IPS DF 6.9 (cell line): ENCODE data around the gene TAGLN3.
"Not testable (repeated sequence)": the region's sequence is repeated elsewhere in the genome, so short reads cannot be mapped to it uniquely, and the experiment has no call there.

Experiments
- DNase-seq: peaks from one replicate; pipeline ENCODE4 v3.0.0-alpha.2; 2013; ENCODE audit warnings: low read depth, low spot score
- H3K27ac ChIP-seq: one replicate; pipeline ENCODE4 v1.5.1; 2013; ENCODE audit warnings: low read length, control low read depth
- H3K27me3 ChIP-seq: 2 replicates; pipeline ENCODE4 v1.6.1; 2013; ENCODE audit warnings: mild to moderate bottlenecking, low read length; ENCODE audit not compliant: control insufficient read depth, insufficient read depth
- H3K36me3 ChIP-seq: 2 replicates; pipeline ENCODE4 v1.6.1; 2013; ENCODE audit warnings: low read length; ENCODE audit not compliant: control insufficient read depth, insufficient read depth
- H3K4me1 ChIP-seq: 2 replicates; pipeline ENCODE4 v1.6.1; 2013; ENCODE audit warnings: low read length; ENCODE audit not compliant: control insufficient read depth, insufficient read depth
- H3K4me3 ChIP-seq: 2 replicates; pipeline ENCODE4 v1.5.1; 2013; ENCODE audit warnings: mild to moderate bottlenecking, low read length
- H3K9me3 ChIP-seq: 2 replicates; pipeline ENCODE4 v1.6.1; 2013; ENCODE audit warnings: low read length, inconsistent platforms; ENCODE audit not compliant: control insufficient read depth, insufficient read depth
- WGBS: extraction: QIAGEN DNeasy Blood & Tissue Kit; methylation state at CpG from one replicate; pipeline ENCODE4 v1.1.7; 2013; ENCODE audit warnings: mixed read lengths, missing lambda C conversion rate; ENCODE audit not compliant: insufficient read length, insufficient coverage; 5-methylcytosine and 5-hydroxymethylcytosine counted together

The TAGLN3 gene

DNA sequence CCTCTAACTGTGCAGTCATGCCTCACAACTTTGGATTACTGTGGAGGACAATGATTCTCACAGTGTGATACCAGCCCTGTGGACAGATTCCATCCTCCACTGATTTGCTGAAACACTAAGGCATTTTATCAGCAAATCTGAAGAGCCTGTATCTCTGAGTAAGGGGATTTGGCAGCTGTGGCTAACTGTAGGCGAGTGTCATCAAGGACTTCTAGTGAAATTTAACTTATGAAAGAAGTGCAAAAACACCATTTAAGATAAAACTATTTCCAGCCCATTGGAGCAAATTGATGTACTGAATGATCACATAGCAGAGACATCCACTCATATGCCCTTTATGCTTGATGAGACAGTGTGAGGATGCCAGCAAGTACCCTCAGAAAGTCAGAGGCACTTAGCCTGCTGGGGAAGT is 22.0 kb downstream of the TAGLN3 start:
- Histone ChIP-seq H3K4me3 (no peak overlapping the region), H3K27me3 (no peaks in the 10 kb centered on the region), H3K9me3 (no peaks in the 10 kb centered on the region), H3K27ac (no peak overlapping the region), H3K4me1 (no peaks in the 10 kb centered on the region), H3K36me3 (no peaks in the 10 kb centered on the region)
- WGBS = no CpG with 5 or more reads among the region's 1 CpG
- DNase-seq = no peak

DNA sequence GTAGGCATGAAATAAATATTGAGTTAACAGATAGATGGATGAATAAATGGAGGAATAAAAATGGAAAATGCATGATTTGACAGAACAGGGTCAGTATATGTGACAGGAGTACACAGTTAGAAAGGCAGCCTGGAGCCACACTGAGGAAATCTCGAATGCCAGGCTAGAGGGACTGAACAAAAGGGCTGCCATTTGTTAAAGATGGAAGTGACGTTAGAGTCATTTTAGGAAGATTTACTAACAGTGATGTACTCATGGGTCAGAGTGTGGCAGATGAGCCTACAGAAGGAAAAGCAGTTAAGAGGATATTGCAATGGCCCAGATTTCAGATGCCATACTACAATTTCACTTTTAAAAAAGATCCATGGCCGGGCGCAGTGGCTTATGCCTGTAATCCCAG is 28.4 kb downstream of the TAGLN3 start:
- Histone ChIP-seq H3K4me3 (no peak overlapping the region), H3K4me1 (no peaks in the 10 kb centered on the region), H3K36me3 (no peaks in the 10 kb centered on the region), H3K27ac (no peak overlapping the region), H3K27me3 (no peaks in the 10 kb centered on the region; the same call in 1 of the 2 replicates), H3K9me3 (no peaks in the 10 kb centered on the region)
- WGBS = no CpG with 5 or more reads among the region's 4 CpGs
- DNase-seq = no peak

DNA sequence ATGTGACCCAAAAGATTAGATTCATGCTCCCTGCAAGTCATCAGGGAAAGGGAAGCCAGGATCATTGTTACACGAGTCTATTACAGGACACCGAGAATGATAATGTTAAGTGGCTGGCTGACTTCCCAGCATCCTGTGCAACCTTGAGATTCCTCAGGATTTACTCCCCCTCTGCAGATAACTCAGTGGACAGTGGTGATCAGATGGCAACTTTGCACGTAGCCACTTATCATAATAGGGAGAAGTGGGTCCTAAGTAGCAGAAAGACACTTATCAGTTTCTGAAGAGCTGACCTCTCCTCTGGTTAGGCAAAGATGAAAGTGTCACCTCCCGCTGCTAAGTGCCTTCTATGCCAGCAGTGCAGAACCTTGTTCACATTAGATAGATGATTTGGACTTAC is 29.1 kb downstream of the TAGLN3 start:
- no CpG with 5 or more reads among the region's 4 CpGs for WGBS
- no peaks in the 10 kb centered on the region for H3K9me3 ChIP-seq
- no peaks in the 10 kb centered on the region; the same call in 1 of the 2 replicates for H3K27me3 ChIP-seq
- no peaks in the 10 kb centered on the region for H3K36me3 ChIP-seq
- no peak for DNase-seq
- no peaks in the 10 kb centered on the region for H3K4me1 ChIP-seq
- no peak overlapping the region for H3K27ac ChIP-seq
- H3K4me3 ChIP-seq = no peak overlapping the region

DNA sequence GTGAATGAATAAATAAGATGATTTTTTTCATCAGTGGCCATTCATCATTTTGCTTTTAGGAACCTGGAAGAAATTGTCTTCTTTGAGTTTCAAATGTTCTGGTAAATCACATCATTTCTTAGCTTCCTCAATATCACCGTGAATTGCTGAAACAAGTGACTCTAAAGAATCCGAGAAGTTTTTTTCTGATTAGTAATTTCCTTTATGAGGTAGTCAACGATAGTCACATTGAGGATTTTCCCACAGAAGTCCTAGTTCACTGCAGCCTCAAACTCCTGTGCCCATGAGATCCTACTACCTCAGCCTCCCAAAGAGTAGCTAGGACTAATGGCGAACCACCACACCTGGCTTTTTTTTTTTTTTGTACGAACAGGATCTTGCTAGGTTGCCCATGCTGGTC is 32.2 kb downstream of the TAGLN3 start:
- no peaks in the 10 kb centered on the region for H3K36me3 ChIP-seq
- no peak for DNase-seq
- no peaks in the 10 kb centered on the region for H3K9me3 ChIP-seq
- no peaks in the 10 kb centered on the region; the same call in 1 of the 2 replicates for H3K27me3 ChIP-seq
- no CpG with 5 or more reads among the region's 5 CpGs for WGBS
- no peak overlapping the region for H3K4me3 ChIP-seq
- no peak overlapping the region for H3K27ac ChIP-seq
- H3K4me1 ChIP-seq = no peaks in the 10 kb centered on the region

DNA sequence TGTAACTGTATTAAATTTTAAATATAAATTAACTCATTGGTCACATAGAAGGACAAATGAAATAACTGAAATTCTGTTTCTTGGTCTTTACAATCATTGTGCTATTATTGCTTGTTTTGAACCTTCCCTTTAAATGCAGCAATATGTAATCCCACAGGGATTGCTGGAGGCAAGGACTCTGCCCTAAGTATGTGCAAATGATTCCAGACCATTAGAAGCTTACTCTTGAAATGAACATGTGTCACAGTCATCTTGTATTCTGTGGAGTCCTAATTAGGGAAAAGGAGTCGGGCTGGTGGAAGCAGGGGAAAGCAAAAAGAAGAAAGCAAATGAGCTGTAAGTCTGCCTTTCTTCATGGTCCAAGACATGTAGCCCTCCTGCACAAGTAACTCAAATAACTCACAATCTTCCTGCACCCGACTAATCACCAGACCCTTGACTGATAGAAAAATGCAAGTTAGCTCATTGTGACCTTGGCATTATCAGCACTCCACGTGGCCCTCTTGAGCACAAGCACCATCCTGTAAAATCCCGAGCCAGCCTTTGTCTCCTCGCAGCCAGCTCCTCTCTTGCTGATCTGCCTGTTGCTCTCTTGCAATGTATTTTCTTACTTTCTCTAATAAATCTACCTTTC is 33.5 kb downstream of the TAGLN3 start:
- no peak overlapping the region for H3K4me3 ChIP-seq
- H3K36me3 ChIP-seq = no peaks in the 10 kb centered on the region
- H3K9me3 ChIP-seq = no peaks in the 10 kb centered on the region
- DNase-seq = no peak
- no CpG with 5 or more reads among the region's 5 CpGs for WGBS
- H3K27ac ChIP-seq = no peak overlapping the region
- H3K27me3 ChIP-seq = no peaks in the 10 kb centered on the region; the same call in 1 of the 2 replicates
- H3K4me1 ChIP-seq = no peaks in the 10 kb centered on the region

DNA sequence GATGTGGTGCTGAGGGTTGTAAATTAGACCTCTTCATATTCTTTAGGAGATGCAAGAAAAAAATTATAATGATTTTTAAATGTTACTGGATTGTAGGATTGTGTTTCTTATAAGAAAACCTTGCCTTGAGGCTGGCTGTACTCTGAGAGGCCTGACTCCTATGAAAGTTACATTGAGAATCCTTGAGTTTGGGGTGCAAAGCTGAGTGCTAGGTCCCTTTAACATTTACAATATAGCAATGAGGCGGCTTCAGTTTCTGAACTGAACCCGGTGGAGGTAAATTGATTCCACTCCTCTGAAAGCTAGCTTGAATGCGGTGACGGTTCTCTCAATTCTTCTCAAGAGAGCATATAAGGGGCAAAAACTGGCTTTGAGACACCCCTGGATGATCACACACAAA is 35.7 kb downstream of the TAGLN3 start, which contains the start of gene TMPRSS7:
Gene TMPRSS7, plus strand, starts transcription at position 301 of the 400 bp plus-strand sequence. CDS start 110 bp downstream, outside the sequence.
- Histone ChIP-seq H3K27ac (no peak within 1 kb of the TSS), H3K4me3 (no peak within 1 kb of the TSS), H3K4me1 (no peaks in the 10 kb centered on the region), H3K9me3 (no peaks in the 10 kb centered on the region), H3K36me3 (no peaks in the 10 kb centered on the region), H3K27me3 (no peaks in the 10 kb centered on the region; the same call in 1 of the 2 replicates)
- WGBS = no CpG with 5 or more reads among the region's 4 CpGs
- DNase-seq = no peak

DNA sequence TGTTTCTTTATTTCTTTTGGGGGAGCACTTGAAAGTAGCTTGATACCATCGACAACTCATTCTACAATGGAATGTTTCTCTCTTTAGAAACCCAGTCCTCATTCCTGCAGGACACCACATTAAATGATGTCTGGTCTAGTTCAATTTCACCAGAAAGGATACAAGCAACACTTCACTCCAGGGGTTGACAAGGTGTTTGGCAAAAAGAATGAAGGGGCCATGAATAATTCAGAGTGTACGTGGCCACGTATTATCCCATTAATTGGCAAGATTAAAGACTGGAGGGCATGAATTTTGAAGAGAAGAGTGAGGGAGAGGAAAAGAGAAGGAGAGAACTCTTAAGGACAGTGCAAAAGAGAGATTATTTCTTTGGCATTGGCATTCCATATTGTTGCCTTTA is 36.5 kb downstream of the TAGLN3 start:
- no peak for DNase-seq
- no peaks in the 10 kb centered on the region for H3K4me1 ChIP-seq
- no peak overlapping the region for H3K4me3 ChIP-seq
- WGBS = no CpG with 5 or more reads among the region's 3 CpGs
- H3K36me3 ChIP-seq = no peaks in the 10 kb centered on the region
- H3K27ac ChIP-seq = no peak overlapping the region
- no peaks in the 10 kb centered on the region for H3K9me3 ChIP-seq
- no peaks in the 10 kb centered on the region; the same call in 1 of the 2 replicates for H3K27me3 ChIP-seq

DNA sequence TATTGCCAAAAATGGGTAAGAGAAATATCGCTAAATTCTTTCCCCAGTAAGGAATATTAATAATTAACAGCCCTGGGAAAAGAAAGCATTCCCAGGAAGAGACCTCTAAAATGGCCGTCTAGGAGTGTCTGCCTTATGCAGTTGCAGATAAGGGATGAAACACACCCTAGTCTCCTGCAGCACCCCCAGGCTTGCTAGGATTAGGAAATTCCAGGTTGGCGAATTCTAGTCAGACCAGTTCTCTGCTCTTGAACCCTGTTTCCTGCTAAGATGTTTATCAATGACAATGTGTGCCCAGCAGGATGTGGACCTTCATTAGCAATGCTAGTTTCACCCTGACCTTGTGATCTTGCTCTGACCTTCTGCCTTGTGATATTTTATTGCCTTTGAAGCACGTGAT is 38.5 kb downstream of the TAGLN3 start:
- WGBS = no CpG with 5 or more reads among the region's 4 CpGs
- not testable (repeated sequence) for H3K36me3 ChIP-seq, DNase-seq, H3K27me3 ChIP-seq, H3K9me3 ChIP-seq, H3K4me3 ChIP-seq, H3K27ac ChIP-seq, H3K4me1 ChIP-seq

DNA sequence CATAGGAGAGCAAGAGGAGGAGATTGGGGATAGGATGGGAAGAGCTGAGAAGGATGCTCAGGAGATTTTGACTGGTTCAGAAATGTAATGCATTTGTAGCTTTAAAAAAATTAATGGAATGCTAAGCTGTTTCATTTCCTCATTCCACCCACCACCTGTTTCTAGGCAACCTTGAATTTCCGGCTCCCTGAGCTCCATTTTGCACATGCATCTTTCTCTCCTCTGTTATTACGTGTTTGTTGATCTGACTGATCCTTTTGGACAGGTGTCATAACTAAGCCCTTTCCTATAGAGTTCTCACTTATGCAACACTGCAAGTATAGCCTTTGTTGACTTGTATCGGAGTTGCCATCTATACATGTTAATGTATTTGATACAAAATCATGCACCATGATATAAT is 40.1 kb downstream of the TAGLN3 start:
- Histone ChIP-seq H3K4me3 (no peak overlapping the region), H3K36me3 (no peaks in the 10 kb centered on the region), H3K27ac (no peak overlapping the region), H3K27me3 (no peaks in the 10 kb centered on the region), H3K9me3 (no peaks in the 10 kb centered on the region), H3K4me1 (no peaks in the 10 kb centered on the region)
- no peak for DNase-seq
- no CpG with 5 or more reads among the region's 3 CpGs for WGBS

DNA sequence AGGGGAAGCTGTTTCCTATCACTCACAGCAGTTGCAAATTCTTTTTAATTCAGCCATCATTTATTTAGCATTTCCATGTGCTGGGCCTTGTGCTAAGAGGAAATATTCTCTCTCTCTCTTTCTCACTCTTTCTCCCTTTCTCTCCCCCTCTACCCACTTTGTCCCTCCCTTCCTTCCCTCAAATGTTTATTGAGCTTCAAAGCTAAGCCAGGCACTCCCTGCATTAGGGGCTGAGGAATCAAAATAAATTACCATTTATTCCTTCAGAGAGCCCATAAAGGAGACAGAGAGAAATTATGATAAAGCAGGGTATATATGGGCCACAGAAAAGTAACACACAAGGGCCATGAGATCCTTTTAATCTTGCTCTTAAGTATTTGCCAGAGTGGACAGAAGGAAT is 42.6 kb downstream of the TAGLN3 start:
- no peak overlapping the region for H3K27ac ChIP-seq
- H3K4me3 ChIP-seq = no peak overlapping the region
- H3K36me3 ChIP-seq = no peaks in the 10 kb centered on the region
- H3K27me3 ChIP-seq = no peaks in the 10 kb centered on the region
- no peaks in the 10 kb centered on the region for H3K9me3 ChIP-seq
- no peak for DNase-seq
- H3K4me1 ChIP-seq = no peaks in the 10 kb centered on the region

DNA sequence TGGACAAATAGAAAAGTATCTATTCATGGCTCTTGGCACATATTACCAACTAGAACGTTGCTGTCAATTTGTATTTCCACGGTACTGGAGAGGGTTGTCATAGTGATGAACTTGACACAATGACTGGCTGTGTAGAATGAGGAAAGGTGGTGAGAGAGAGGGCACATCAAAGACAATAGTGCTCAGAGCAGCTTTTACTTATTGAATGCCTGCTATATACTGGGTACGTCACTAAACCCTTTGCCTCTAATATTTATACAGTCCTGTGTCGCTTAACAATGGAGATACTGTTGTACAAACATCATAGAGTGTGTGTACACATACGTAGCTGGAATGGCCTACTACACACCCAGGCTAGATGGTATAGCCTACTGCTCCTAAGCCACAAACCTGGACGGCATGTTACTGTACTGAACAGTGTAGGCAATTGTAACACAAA is 44.1 kb downstream of the TAGLN3 start:
- H3K27me3 ChIP-seq = no peaks in the 10 kb centered on the region
- H3K27ac ChIP-seq = no peak overlapping the region
- no peak overlapping the region for H3K4me3 ChIP-seq
- no peaks in the 10 kb centered on the region for H3K36me3 ChIP-seq
- no peaks in the 10 kb centered on the region for H3K9me3 ChIP-seq
- no peaks in the 10 kb centered on the region for H3K4me1 ChIP-seq
- no CpG with 5 or more reads among the region's 6 CpGs for WGBS
- no peak for DNase-seq
